Transverse colon (tissue), 4 donors: Measurements from ENCODE around the gene POLR3C.

Experiments
- EP300 ChIP-seq: sonication (generic); formaldehyde crosslinking; IDR thresholded peaks from one replicate; pipeline ENCODE4 v1.6.1; 2017; ENCODE audit warnings: antibody characterized with exemption, low read depth
- POLR2A ChIP-seq: fragments of 450-650 bp; IDR thresholded peaks from one replicate; pipeline ENCODE4 v1.6.1; 2016; ENCODE audit warnings: antibody characterized with exemption, mild to moderate bottlenecking, moderate library complexity
- POLR2AphosphoS5 ChIP-seq, 3 donors: sonication (generic); formaldehyde crosslinking; IDR thresholded peaks; one replicate each; pipeline ENCODE4 v1.6.1; 2016; ENCODE audit warnings: antibody characterized with exemption in 3 of 3
- TF ChIP-seq, protein P1 (sequence below), 5 experiments: fragments of 200-600 bp in 3 of 5; fragments of 450-650 bp in 2 of 5; sonication (generic) in 3 of 5; IDR thresholded peaks; 1 replicate in 2 of 5; 2 replicates in 3 of 5; pipeline ENCODE4 v1.5.1; 2016 to 2017; ENCODE audit warnings: antibody characterized with exemption in 5 of 5, inconsistent platforms in 3 of 5, mild to moderate bottlenecking in 2 of 5, moderate library complexity in 1 of 5

DNA sequence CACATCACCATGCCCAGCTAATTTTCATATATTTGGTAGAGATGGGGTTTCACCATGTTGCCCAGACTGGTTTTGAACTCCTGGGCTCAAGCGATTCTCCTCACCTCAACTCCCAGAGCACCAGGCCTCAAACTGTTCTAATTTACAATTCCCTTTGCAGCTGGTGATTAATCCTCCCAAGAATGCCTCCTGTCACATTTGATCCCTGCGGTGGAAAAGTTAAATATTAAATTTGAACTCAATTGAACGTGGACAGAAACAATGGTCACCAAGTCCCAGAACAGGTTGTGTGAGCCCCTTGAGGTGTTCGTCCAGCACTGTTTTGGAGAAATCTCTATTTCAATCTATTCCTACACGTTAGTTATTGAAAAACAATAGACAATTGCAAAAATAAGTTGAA, 63.6 kb downstream of the POLR3C start:
- TF ChIP-seq, protein P1, sequence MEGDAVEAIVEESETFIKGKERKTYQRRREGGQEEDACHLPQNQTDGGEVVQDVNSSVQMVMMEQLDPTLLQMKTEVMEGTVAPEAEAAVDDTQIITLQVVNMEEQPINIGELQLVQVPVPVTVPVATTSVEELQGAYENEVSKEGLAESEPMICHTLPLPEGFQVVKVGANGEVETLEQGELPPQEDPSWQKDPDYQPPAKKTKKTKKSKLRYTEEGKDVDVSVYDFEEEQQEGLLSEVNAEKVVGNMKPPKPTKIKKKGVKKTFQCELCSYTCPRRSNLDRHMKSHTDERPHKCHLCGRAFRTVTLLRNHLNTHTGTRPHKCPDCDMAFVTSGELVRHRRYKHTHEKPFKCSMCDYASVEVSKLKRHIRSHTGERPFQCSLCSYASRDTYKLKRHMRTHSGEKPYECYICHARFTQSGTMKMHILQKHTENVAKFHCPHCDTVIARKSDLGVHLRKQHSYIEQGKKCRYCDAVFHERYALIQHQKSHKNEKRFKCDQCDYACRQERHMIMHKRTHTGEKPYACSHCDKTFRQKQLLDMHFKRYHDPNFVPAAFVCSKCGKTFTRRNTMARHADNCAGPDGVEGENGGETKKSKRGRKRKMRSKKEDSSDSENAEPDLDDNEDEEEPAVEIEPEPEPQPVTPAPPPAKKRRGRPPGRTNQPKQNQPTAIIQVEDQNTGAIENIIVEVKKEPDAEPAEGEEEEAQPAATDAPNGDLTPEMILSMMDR (IDR thresholded peaks at IDR 0.05) = no peak
- TF ChIP-seq POLR2A (no peak), EP300 (no peak), POLR2AphosphoS5 (IDR thresholded peaks at IDR 0.05) (no peak)
